ENCODE data around the gene TOMM40L.

DNA sequence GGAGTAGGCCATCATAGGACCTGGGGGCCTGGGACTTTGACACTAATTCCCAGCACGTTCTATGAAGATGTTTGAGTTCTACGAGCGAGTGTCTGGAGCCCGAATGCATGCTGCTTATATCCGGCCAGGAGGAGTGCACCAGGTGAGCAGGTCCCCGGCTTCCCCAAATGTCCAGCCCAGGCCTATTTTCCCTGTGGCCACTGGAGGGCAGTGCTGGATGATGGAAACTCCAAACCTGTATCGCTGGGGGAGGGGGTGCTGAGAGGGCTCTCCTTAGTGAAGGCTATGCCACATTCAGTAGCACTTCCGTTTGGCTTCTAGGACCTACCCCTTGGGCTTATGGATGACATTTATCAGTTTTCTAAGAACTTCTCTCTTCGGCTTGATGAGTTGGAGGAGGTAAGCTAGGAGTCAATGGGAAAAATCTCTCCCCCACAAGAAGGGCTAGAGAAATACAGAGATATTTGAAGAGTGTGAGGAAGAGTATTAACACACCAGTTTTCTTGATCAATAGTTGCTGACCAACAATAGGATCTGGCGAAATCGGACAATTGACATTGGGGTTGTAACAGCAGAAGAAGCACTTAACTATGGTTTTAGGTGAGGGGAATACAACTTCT lies 16.0 kb upstream of the TOMM40L start:
- TF ChIP-seq, protein P1, sequence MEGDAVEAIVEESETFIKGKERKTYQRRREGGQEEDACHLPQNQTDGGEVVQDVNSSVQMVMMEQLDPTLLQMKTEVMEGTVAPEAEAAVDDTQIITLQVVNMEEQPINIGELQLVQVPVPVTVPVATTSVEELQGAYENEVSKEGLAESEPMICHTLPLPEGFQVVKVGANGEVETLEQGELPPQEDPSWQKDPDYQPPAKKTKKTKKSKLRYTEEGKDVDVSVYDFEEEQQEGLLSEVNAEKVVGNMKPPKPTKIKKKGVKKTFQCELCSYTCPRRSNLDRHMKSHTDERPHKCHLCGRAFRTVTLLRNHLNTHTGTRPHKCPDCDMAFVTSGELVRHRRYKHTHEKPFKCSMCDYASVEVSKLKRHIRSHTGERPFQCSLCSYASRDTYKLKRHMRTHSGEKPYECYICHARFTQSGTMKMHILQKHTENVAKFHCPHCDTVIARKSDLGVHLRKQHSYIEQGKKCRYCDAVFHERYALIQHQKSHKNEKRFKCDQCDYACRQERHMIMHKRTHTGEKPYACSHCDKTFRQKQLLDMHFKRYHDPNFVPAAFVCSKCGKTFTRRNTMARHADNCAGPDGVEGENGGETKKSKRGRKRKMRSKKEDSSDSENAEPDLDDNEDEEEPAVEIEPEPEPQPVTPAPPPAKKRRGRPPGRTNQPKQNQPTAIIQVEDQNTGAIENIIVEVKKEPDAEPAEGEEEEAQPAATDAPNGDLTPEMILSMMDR (IDR thresholded peaks at IDR 0.05): peak; percentile 99
- no peak for TF ChIP-seq ZFX (IDR thresholded peaks at IDR 0.05; ENCODE audit: borderline replicate concordance)
